ENCODE results near the gene ANKRD28.
A peak's percentile ranks its signal among the peaks of the same experiment; 100 is the strongest.
"Not testable (repeated sequence)": the region's sequence is repeated elsewhere in the genome, so short reads cannot be mapped to it uniquely, and the experiment has no call there.

Gene ANKRD28

GRCh38 chr3:15778332-15778858, 19.4 kb downstream of the ANKRD28 start:
- peak overlapping the region; percentile 47 for H3K27ac ChIP-seq

GRCh38 chr3:15774931-15775560, 22.7 kb downstream of the ANKRD28 start:
- not testable (repeated sequence) for DNase-seq (ENCODE audit: low read depth, low spot score); H3K27ac ChIP-seq

More at GRCh38 chr3:15778332-15778858, 19.4 kb downstream of the ANKRD28 start:
- DNase-seq (ENCODE audit: low read depth, low spot score): no peak

- no peak for DNase-seq (ENCODE audit: low read depth, low spot score)
- H3K27ac ChIP-seq: no peak overlapping the region
These were observed 26.3 kb downstream of the ANKRD28 start for GRCh38 chr3:15771444-15771843.

- peak overlapping the region; percentile 85 for H3K27ac ChIP-seq
- no peak for DNase-seq (ENCODE audit: low read depth, low spot score)
These were observed 28.4 kb downstream of the ANKRD28 start for GRCh38 chr3:15769256-15769915.

GRCh38 chr3:15768421-15769255, 29.1 kb downstream of the ANKRD28 start:
- H3K27ac ChIP-seq: peak overlapping the region; percentile 85
- peak; percentile 80 for DNase-seq (ENCODE audit: low read depth, low spot score)

- H3K27ac ChIP-seq: no peak overlapping the region
- DNase-seq (ENCODE audit: low read depth, low spot score): no peak
These were observed 31.4 kb downstream of the ANKRD28 start for GRCh38 chr3:15766406-15766805.

- no peak overlapping the region for H3K27ac ChIP-seq
- no peak for DNase-seq (ENCODE audit: low read depth, low spot score)
These were observed 39.5 kb downstream of the ANKRD28 start for GRCh38 chr3:15758295-15758694.

- H3K27ac ChIP-seq: no peak overlapping the region
- no peak for DNase-seq (ENCODE audit: low read depth, low spot score)
These were observed 40.0 kb downstream of the ANKRD28 start for GRCh38 chr3:15757824-15758223.

- DNase-seq (ENCODE audit: low read depth, low spot score): no peak
- no peak overlapping the region for H3K27ac ChIP-seq
These were observed 41.3 kb downstream of the ANKRD28 start for GRCh38 chr3:15756505-15756904.

GRCh38 chr3:15755780-15756179, 42.0 kb downstream of the ANKRD28 start:
- no peak for DNase-seq (ENCODE audit: low read depth, low spot score)
- H3K27ac ChIP-seq: peak overlapping the region; percentile 77

- no peak for DNase-seq (ENCODE audit: low read depth, low spot score)
- H3K27ac ChIP-seq: peak overlapping the region; percentile 77
These were observed 42.6 kb downstream of the ANKRD28 start for GRCh38 chr3:15755181-15755580.

- no peak for DNase-seq (ENCODE audit: low read depth, low spot score)
- H3K27ac ChIP-seq: peak overlapping the region; percentile 77
These were observed 43.7 kb downstream of the ANKRD28 start for GRCh38 chr3:15754047-15754446.

GRCh38 chr3:15753056-15753710, 44.6 kb downstream of the ANKRD28 start:
- H3K27ac ChIP-seq: peak overlapping the region; percentile 77
- no peak for DNase-seq (ENCODE audit: low read depth, low spot score)

- no peak overlapping the region for H3K27ac ChIP-seq
- no peak for DNase-seq (ENCODE audit: low read depth, low spot score)
These were observed 46.9 kb downstream of the ANKRD28 start for GRCh38 chr3:15750879-15751278.

GRCh38 chr3:15750143-15750542, 47.6 kb downstream of the ANKRD28 start:
- DNase-seq (ENCODE audit: low read depth, low spot score): no peak
- H3K27ac ChIP-seq: no peak overlapping the region

- DNase-seq (ENCODE audit: low read depth, low spot score); H3K27ac ChIP-seq: not testable (repeated sequence)
These were observed 51.9 kb downstream of the ANKRD28 start for GRCh38 chr3:15745896-15746295.

- DNase-seq (ENCODE audit: low read depth, low spot score): no peak
- H3K27ac ChIP-seq: no peak overlapping the region
These were observed 53.6 kb downstream of the ANKRD28 start for GRCh38 chr3:15744176-15744575.

- DNase-seq (ENCODE audit: low read depth, low spot score): no peak
- no peak overlapping the region for H3K27ac ChIP-seq
These were observed 54.2 kb downstream of the ANKRD28 start for GRCh38 chr3:15743587-15744009.

GRCh38 chr3:15742236-15742635, 55.5 kb downstream of the ANKRD28 start:
- not testable (repeated sequence) for H3K27ac ChIP-seq; DNase-seq (ENCODE audit: low read depth, low spot score)

- H3K27ac ChIP-seq; DNase-seq (ENCODE audit: low read depth, low spot score): not testable (repeated sequence)
These were observed 59.2 kb downstream of the ANKRD28 start for GRCh38 chr3:15738616-15739005.
